BJ (cell line): ENCODE measurements around the gene PAPSS1. TPM values are rescaled to one million over a fixed set of nuclear protein-coding genes. Genes with fewer than 3 reads are reported as not detected.

ENCODE experiments used
- CTCF ChIA-PET: fragments of 350-600 bp; formaldehyde crosslinking; extraction: SDS; loops from one replicate; lab custom pipeline; 2021; ENCODE audit warnings: antibody characterized with exemption, inconsistent platforms; lab: Yijun Ruan, JAX
- POLR2A ChIA-PET: fragments of 300-600 bp; sonication (Branson Sonifier 250); formaldehyde crosslinking; extraction: SDS; loops from one replicate; lab custom pipeline; 2021; ENCODE audit warnings: antibody characterized with exemption; lab: Charles Lee
- DNase-seq: peaks from one replicate; pipeline ENCODE4 v3.0.0-alpha.2; 2011; ENCODE audit warnings: low read depth
- H3K27me3 ChIP-seq: 2 replicates; pipeline ENCODE4 v1.6.0; 2011; ENCODE audit warnings: low read length; ENCODE audit not compliant: control insufficient read depth, insufficient read depth
- H3K36me3 ChIP-seq: 2 replicates; pipeline ENCODE4 v1.5.1; 2011; ENCODE audit warnings: low read length; ENCODE audit not compliant: control insufficient read depth, insufficient read depth
- H3K4me3 ChIP-seq: 2 replicates; pipeline ENCODE4 v1.5.1; 2011; ENCODE audit warnings: low read depth, mild to moderate bottlenecking, control low read depth, low read length
- CTCF ChIP-seq: IDR thresholded peaks from 2 replicates; pipeline ENCODE4 v1.5.1; 2011; ENCODE audit warnings: low read depth, mild to moderate bottlenecking, control low read depth, inconsistent platforms, low read length, moderate library complexity; ENCODE audit not compliant: insufficient read depth
- polyA plus RNA-seq: library from polyadenylated mRNA; depleted of rRNA; stranded (reverse); fragments of >200 nt; gene quantifications from 2 replicates; pipeline ENCODE4 v1.2.3, GENCODE V29; 2011

The PAPSS1 gene
- polyA plus RNA-seq, 1 experiment = 44.2 TPM

GRCh38 chr4:107714256-107714655 lies 5.8 kb downstream of the PAPSS1 start:
- no peaks in the 10 kb centered on the region for H3K27me3 ChIP-seq
- no peak overlapping the region for H3K4me3 ChIP-seq
- CTCF ChIA-PET = interaction anchor here (0.6 kb wide), 1 partner anchor 149 kb away, joined by 4 read pairs; no protein-coding TSS in a partner anchor
- H3K36me3 ChIP-seq = no peaks in the 10 kb centered on the region
- no peak for DNase-seq
- TF ChIP-seq CTCF = no peak
- POLR2A ChIA-PET = no interaction called here

- DNase-seq = no peak
- H3K27me3 ChIP-seq = no peaks in the 10 kb centered on the region
- POLR2A ChIA-PET = no interaction called here
- TF ChIP-seq CTCF = no peak
- H3K4me3 ChIP-seq = no peak overlapping the region
- CTCF ChIA-PET = no interaction called here
- H3K36me3 ChIP-seq = no peaks in the 10 kb centered on the region
Measured at GRCh38 chr4:107712236-107712635, 7.8 kb downstream of the PAPSS1 start.

- no peak for DNase-seq
- no peak overlapping the region for H3K4me3 ChIP-seq
- TF ChIP-seq CTCF = no peak
- CTCF ChIA-PET = no interaction called here
- H3K36me3 ChIP-seq = no peaks in the 10 kb centered on the region
- POLR2A ChIA-PET = no interaction called here
- H3K27me3 ChIP-seq = no peaks in the 10 kb centered on the region
Measured at GRCh38 chr4:107711831-107712230, 8.2 kb downstream of the PAPSS1 start.

- TF ChIP-seq CTCF = no peak
- POLR2A ChIA-PET = no interaction called here
- H3K27me3 ChIP-seq = no peaks in the 10 kb centered on the region
- H3K4me3 ChIP-seq = no peak overlapping the region
- no peak for DNase-seq
- no peaks in the 10 kb centered on the region for H3K36me3 ChIP-seq
- CTCF ChIA-PET = no interaction called here
Measured at GRCh38 chr4:107710493-107711459, 9.3 kb downstream of the PAPSS1 start.

GRCh38 chr4:107709916-107710315 lies 10.1 kb downstream of the PAPSS1 start:
- no peaks in the 10 kb centered on the region for H3K36me3 ChIP-seq
- no peak for DNase-seq
- TF ChIP-seq CTCF = no peak
- CTCF ChIA-PET = no interaction called here
- H3K27me3 ChIP-seq = no peaks in the 10 kb centered on the region
- no peak overlapping the region for H3K4me3 ChIP-seq
- POLR2A ChIA-PET = no interaction called here
